ENCODE measurements around the gene UGT1A8. TPM values are rescaled to one million over a fixed set of nuclear protein-coding genes. Genes with fewer than 3 reads are reported as not detected.

UGT1A8 gene
- total and polyA plus RNA-seq, 2 donors from 2014 or later = 30.0 TPM; not detected in 1

DNA sequence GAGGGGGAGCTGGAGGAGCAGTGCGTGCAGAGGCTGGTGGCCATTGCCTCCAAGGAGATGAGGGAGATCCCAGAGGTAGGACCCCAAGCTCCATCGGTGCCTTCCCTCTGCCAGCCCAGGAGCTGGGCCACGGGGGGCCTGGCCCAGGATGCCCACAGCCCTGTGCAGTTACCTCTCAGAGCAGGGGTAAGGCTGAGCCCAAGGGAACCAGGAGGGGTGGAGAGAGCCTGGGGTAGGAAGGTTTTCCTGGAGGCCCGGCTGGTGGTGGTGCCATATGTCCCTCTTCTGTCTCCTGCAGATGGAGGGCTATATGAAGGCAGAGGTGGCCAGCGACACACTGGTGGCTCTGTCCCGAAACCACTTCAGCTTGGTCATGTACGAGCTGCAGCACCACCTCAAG lies 172.1 kb downstream of the UGT1A8 start:
- Histone ChIP-seq H3K9me3 (ENCODE audit: control insufficient read depth in 2 of 3, insufficient read depth in 1 of 3, low read length in 3 of 3) (no peaks in the 10 kb centered on the region), H3K27ac (ENCODE audit: low read depth in 2 of 2, low read length in 2 of 2) (no peak overlapping the region), H3K4me1 (ENCODE audit: control insufficient read depth in 2 of 3, insufficient read depth in 2 of 3, low read depth in 1 of 3, low read length in 3 of 3) (no peaks in the 10 kb centered on the region), H3K27me3 (ENCODE audit: control insufficient read depth, insufficient read depth, low read length) (no peaks in the 10 kb centered on the region), H3K9ac (ENCODE audit: low read length in 3 of 3) (no peak overlapping the region), H3K4me3 (ENCODE audit: low read length in 3 of 3) (no peak overlapping the region), H3K36me3 (ENCODE audit: control insufficient read depth in 2 of 3, insufficient read depth in 3 of 3, low read length in 3 of 3) (no peaks in the 10 kb centered on the region)
- FAIRE-seq (no peak), DNase-seq (no peak)
- intact Hi-C loops (cut with DNase I) = no loop called here
- TF ChIP-seq, protein P1, sequence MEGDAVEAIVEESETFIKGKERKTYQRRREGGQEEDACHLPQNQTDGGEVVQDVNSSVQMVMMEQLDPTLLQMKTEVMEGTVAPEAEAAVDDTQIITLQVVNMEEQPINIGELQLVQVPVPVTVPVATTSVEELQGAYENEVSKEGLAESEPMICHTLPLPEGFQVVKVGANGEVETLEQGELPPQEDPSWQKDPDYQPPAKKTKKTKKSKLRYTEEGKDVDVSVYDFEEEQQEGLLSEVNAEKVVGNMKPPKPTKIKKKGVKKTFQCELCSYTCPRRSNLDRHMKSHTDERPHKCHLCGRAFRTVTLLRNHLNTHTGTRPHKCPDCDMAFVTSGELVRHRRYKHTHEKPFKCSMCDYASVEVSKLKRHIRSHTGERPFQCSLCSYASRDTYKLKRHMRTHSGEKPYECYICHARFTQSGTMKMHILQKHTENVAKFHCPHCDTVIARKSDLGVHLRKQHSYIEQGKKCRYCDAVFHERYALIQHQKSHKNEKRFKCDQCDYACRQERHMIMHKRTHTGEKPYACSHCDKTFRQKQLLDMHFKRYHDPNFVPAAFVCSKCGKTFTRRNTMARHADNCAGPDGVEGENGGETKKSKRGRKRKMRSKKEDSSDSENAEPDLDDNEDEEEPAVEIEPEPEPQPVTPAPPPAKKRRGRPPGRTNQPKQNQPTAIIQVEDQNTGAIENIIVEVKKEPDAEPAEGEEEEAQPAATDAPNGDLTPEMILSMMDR (IDR thresholded peaks at IDR 0.05; ENCODE audit: borderline replicate concordance, extremely low read depth, insufficient read depth) = no peak

DNA sequence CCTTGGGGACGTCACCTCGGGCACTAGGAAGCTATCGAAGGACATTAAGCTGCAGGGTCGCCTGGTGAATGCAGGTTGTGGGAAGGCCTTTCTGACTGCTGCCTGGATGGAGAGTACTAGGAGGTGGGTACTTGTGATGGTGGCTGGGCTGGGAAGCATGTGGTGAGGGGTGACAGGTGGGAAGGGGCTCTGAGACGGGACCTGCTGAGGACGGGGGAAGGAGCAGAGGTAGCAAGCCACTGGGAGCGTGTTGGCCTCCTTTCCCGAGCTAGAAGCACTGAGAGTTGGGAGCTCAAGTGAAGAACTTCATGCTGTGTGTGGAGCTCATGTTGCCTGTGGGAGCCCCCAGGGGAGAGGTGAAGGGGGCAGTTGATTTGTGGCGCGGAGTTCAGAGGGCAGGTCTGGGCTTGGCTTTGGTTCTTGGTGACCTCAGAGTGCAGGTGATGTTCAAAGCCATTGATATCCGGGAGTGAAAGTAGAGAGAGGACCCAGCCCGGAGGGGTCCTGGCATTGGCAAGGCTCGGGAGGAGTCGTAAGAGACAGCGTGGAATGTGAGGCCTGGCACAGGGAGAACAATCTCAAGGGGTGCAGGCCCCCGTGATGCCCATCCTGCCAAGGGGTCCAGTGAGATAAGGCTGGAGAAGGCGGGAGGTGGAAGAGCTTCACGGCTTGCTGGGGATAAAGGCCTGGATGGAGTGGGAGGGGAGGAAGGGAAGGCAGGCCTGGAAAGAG lies 173.9 kb downstream of the UGT1A8 start:
- intact Hi-C loops (cut with DNase I) = no loop called here
- no peak overlapping the region for H3K9ac ChIP-seq (ENCODE audit: low read length in 3 of 3)
- TF ChIP-seq, protein P1 (IDR thresholded peaks at IDR 0.05; ENCODE audit: borderline replicate concordance, extremely low read depth, insufficient read depth) = no peak
- DNase-seq (no peak), FAIRE-seq (no peak)
- H3K4me1 ChIP-seq (ENCODE audit: control insufficient read depth in 2 of 3, insufficient read depth in 2 of 3, low read depth in 1 of 3, low read length in 3 of 3) = no peaks in the 10 kb centered on the region
- H3K9me3 ChIP-seq (ENCODE audit: control insufficient read depth in 2 of 3, insufficient read depth in 1 of 3, low read length in 3 of 3) = no peaks in the 10 kb centered on the region
- H3K36me3 ChIP-seq (ENCODE audit: control insufficient read depth in 2 of 3, insufficient read depth in 3 of 3, low read length in 3 of 3) = no peaks in the 10 kb centered on the region
- H3K4me3 ChIP-seq (ENCODE audit: low read length in 3 of 3) = no peak overlapping the region
- no peak overlapping the region for H3K27ac ChIP-seq (ENCODE audit: low read depth in 2 of 2, low read length in 2 of 2)
- H3K27me3 ChIP-seq (ENCODE audit: control insufficient read depth, insufficient read depth, low read length) = no peaks in the 10 kb centered on the region

DNA sequence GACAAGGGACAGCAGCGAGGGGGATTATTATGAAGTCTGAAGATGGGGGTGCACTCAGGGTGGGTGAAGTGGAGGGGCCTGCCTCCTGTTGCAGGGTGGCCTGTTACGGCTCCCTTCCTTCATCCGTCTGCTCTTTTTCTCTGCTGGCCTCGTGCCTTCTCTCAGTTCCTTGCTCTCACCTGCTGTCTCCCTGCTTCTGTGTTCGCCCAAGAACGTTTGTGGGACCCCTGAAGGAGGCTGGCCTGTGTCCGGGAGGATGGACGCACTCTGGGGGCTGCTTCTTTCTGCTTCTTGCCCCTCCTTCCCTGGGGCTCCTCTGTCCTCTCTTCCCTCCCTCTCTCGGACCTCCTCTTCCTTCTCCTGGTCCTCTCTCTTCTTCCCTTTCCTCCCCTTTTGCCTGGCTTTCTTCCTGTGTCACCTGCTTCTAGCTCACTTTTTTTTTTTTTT lies 174.5 kb downstream of the UGT1A8 start:
- TF ChIP-seq, protein P1 (IDR thresholded peaks at IDR 0.05; ENCODE audit: borderline replicate concordance, extremely low read depth, insufficient read depth) = no peak
- no peaks in the 10 kb centered on the region for H3K9me3 ChIP-seq (ENCODE audit: control insufficient read depth in 2 of 3, insufficient read depth in 1 of 3, low read length in 3 of 3)
- no peaks in the 10 kb centered on the region for H3K36me3 ChIP-seq (ENCODE audit: control insufficient read depth in 2 of 3, insufficient read depth in 3 of 3, low read length in 3 of 3)
- no peaks in the 10 kb centered on the region for H3K4me1 ChIP-seq (ENCODE audit: control insufficient read depth in 2 of 3, insufficient read depth in 2 of 3, low read depth in 1 of 3, low read length in 3 of 3)
- DNase-seq (no peak), FAIRE-seq (no peak)
- no peak overlapping the region for H3K9ac ChIP-seq (ENCODE audit: low read length in 3 of 3)
- no peak overlapping the region for H3K27ac ChIP-seq (ENCODE audit: low read depth in 2 of 2, low read length in 2 of 2)
- H3K4me3 ChIP-seq (ENCODE audit: low read length in 3 of 3) = no peak overlapping the region
- intact Hi-C loops (cut with DNase I) = no loop called here
- H3K27me3 ChIP-seq (ENCODE audit: control insufficient read depth, insufficient read depth, low read length) = no peaks in the 10 kb centered on the region
